DMS53 treated with DMSO at 0.1 percent for 48 hours (cell line): Measurements from ENCODE around the gene ZNHIT3.
"Not testable (repeated sequence)": the region's sequence is repeated elsewhere in the genome, so short reads cannot be mapped to it uniquely, and the experiment has no call there.

Experiments used
- DNase-seq: peaks from one replicate; lab custom pipeline; 2025; ENCODE audit not compliant: unreplicated experiment; lab: John Stamatoyannopoulos, UW

ZNHIT3 gene

DNA sequence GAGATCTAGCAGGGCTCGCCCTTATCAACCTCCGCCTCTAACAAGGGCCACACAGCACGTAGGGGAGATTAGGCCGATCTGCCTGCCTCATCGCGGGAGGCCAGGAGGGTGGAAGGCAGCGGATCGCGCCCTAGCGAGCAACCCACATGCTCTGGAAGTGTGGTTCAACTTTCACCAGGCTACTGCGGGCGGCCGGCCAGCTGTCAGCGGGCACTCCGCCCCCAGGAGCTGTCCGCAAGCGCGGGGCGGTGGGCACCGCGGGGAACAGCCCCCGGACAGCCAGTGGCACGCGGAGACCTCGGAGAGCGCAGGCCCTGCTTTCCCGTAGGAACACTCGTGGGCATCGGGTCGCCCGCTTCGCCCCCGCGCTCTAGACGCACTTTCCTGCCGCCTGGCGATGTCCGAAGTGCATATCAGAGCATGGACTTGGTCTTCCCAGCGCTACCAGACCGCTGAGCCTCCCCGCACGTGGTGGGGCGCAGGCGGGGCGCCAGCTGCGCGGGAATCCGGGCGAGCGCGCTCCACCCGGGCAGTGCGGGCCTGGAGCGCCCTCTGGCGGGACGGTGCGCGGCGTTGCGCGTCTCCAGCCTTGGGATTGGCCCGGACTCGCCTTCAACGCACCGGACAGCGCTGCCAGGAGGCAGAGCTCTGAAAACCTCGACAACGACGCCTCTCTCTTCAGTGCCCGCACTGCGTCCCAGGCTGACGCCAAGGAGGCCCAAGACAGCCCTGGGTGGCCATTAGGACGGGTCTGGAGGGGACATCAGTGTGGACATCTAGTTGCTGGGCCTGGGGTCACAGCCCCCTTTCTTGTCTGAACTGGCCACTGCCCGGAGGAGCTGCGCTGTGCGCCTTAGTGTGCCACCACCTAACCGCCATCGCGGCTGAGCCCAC lies 3.6 kb upstream of the ZNHIT3 start:
- DNase-seq: peak; percentile 54

DNA sequence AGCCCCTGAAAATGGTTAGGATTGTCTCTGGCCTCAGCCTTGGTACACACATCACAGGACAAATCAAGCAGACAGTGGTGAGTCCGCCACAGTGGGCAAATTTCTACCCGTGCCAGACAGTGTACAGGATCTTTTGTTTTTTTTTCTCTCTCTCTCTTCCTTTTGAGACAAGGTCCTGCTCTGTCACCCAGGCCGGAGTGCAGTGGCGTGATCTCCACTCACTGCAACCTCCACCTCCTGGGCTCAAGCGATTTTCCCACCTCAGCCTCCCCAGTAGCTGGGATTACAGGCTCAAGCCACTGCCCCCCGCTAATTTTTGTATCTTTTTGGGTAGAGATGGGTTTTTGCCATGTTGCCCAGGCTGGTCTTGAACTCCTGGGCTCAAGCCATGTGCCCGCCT lies 2.5 kb upstream of the ZNHIT3 start:
- not testable (repeated sequence) for DNase-seq

DNA sequence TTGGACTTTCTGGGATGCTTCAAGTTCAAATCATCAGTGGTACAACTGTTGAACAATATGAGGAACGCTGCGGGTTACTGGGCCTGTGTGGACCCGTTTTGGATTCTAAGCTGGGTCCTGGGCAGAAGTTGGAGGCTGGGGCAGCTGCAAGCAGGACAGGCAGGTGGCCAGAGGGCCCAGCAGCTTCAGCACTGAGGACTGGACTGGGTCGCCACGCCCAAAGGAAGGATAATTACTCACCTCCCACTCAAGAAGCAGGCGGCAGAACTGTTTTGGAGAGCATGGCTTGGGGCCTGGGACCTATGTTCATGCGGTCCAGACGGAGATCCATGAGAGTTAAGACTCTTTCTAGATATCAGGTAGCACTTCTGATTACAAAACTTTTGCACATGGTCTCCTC lies 1.5 kb upstream of the ZNHIT3 start:
- no peak for DNase-seq

DNA sequence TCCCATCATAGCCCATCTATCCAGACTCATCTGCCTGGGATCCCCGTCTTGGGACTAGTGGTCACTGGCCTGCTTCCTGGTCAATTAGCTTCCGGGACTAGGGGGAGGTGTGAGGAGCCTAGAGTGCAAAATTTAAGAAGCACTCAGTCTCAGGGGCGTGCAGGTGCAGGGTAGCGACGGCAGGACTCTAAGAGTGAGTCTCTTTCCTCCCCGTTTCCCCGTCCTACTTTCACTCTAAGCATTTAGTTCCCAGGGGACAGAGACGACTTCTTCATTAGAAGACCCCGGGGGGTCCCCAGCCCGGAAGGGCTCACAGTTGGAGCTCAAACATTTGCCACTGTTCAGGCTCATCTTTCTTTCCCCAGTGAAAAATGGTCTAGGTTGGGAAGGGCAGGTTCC lies 677 bp upstream of the ZNHIT3 start:
- DNase-seq: no peak

DNA sequence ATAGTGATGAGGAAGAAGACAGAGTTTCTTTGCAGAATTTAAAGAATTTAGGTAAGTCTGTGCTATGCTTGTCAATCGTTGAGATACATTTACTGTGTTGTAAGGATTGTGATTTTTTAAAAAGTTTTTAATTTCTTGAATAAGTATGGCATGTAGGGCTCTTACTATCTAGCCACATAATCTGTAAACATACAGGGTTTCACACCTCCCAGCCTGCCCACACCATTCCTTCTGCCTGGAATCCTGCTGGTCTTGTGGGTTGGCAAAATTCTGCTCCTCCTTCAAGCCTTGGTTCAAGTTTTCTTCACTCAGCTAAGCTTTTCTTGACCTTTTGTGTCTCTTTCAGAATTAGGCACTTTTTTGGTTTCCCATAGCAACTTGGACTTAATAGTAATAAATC lies 7.5 kb downstream of the ZNHIT3 start:
- no peak for DNase-seq

DNA sequence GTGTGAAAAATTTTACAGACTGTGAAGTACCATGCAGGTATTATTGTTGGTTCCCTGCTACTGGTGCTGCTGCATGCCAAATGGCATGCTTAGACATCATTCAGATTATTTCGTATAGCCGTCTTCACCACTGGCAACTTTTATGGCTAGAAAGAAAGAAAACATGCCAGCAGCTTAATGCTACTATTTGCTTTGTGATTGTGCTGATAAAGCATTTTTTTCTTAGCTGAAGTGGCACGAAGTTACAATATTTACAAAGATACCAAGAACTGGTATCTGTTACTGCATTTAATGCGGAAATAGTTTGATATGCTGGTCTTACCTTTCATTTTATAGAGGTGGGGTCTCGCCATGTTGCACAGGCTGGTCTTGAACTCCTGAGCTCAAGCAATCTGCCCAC lies 8.2 kb downstream of the ZNHIT3 start:
- DNase-seq: no peak

DNA sequence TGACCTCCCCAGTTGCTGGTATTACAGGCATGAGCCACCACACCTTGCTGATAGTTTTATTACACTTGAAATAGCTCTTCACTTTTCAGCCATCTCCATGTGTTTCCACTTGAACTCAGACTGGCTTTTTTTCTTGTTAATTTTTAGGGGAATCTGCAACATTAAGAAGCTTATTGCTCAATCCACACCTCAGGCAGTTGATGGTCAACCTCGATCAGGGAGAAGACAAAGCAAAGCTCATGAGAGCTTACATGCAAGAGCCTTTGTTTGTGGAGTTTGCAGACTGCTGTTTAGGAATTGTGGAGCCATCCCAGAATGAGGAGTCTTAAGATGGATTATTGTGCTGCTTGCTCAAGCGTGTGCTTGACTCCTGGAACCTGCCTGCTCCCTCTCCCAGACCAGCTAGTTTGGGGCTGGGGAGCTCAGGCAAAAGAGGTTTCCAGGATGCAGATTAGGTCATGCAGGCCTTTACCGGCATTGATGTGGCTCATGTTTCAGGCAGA lies 8.6 kb downstream of the ZNHIT3 start:
- DNase-seq: no peak

DNA sequence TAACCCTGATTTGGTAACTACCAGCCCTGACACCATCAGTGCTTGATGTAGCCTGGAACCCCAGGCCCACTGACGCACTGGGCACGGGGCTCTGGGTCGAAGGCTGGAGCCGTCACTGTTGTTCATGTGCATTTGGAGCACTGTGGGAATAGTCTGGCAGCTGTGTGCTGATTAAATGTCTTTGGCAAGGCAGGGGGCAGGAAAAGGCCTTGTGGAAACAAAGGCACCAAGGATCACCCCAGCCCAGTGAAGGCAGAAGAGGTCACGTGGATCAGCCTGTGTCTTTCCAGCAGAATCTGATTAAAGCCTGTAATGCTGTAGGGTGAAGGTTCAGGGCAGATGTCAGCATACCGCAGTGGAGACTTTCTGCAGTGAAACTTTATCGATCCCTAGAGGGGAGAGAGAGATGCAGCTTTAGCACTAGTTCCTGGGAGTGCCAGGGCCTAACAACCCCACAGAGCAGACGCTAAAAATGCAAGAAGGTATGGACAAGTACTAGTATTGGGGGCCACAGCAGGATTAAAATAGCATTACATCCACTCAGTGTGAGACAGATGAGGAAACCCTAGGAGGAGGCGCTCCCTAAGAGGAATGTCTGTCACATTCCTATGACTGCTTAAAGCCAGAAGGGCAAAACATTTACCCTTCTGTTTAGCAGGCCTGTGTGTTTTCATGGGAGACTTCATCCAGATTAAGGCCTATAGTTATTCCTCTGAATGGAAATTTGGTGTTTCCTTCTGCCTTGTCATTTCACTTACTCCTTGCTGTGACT lies 9.7 kb downstream of the ZNHIT3 start:
- no peak for DNase-seq

DNA sequence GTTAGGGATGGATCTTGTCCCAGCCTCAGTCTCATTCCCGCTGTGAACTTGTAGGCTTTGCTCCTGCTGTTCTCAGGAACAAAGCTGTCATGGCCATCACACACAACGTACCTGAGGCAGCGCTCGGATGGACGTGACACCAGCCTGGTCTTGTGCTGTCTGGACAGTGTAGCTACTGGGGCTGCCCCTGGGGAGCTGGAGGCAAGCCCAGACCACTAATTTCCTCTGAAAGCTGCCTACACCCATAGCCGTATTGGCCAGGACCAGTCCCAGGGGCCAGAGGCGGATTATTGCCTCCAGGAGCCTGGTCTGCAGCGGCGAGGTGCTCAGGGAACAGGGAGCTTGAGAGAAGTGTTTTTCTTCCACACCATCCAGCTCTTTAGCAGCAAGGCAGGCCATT lies 11.7 kb downstream of the ZNHIT3 start:
- no peak for DNase-seq

DNA sequence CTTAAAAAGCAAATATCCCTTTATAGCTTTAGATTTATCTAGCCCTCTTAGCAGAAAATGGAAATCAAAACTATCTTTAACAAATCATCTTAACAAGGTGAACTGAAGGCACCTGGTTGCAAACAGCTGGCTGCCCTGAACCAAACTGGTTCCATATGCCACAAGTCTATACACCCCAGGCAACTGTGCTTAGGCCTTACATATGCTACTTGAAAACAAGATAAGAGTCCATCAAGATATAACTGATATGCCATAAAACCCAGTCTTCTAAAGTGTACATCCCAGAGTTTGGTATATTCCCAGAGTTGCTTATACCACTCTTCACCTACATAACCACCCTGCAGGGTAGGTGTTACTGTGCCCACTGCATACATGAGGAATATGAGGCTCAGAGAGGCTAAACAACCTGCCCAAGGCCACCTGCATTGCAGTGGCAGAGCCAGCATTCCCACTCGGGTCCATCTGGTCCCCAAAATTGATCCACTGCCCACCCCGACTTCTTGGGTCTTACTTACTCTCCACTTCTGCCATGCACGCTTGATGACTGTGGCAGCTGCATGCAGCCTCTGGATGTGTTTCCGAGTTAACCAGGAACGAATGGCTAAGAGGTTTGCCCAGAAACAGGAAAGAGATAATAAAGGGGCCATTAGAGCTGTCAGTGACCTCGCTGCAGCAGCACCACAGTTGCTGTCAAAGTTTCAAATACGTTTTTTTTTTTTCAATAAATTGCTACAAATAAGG lies 12.2 kb downstream of the ZNHIT3 start:
- no peak for DNase-seq

DNA sequence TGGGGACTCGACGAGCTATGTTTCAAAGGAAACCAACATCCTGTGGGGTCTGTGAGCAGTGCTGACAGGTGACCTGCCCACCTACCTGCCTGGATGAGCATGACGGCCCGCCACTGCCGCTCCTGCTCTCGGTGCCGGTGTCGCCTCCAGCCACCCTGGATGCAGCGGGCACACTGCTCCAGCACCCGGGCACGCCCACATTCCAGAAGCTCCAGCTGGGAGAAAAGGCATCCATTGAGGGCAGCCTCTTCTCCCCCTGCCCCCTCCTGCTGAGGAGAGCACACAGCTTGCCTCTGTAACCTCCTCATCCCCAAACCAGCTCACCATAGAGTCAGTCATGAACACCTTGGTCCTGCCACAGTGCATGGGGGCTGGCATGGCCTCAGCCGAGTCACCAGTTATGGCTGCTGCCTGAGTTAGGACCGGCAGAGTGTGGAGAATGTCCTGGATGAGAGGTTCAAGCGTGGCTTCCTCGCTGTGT lies 14.3 kb downstream of the ZNHIT3 start:
- DNase-seq: no peak

DNA sequence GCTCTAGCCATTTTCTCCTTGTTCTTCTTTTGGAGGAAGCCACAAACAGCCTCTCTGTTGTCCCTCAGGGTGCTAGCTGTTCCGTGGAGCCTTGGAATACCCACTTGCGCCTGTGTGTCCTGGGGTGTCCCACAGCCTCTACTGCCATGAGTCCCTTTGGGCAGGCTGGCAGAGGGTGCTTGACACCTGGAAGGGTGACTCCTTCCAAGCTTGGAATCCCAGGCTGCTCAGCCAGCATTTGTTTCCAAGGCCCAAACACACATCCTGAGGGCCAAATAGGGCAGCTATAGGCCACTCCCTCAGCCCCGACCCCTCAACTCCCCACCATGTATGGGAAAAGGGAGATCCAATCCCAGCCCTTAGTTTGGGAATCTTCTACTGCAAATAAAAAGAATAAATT lies 14.9 kb downstream of the ZNHIT3 start:
- DNase-seq: no peak

DNA sequence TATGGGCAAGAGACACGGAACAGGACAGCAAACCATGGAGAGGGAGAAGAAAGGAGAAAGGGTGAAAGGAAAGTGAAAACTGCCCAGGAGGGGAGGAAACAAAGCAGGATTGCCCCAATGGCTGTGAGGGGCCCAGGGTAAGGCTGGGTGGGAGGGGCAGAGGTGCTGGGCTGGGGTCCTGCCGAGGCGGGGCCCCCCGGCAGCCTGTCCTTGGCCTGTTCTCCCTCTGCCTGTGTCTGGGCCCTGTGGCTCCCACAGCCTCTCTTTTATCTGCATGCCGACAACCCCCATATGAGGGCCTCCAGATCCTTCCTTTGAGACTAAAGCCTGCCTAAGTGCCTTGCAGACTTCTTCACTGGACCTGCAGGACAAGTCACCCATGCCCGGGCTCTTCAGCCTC lies 15.5 kb downstream of the ZNHIT3 start:
- DNase-seq: no peak

DNA sequence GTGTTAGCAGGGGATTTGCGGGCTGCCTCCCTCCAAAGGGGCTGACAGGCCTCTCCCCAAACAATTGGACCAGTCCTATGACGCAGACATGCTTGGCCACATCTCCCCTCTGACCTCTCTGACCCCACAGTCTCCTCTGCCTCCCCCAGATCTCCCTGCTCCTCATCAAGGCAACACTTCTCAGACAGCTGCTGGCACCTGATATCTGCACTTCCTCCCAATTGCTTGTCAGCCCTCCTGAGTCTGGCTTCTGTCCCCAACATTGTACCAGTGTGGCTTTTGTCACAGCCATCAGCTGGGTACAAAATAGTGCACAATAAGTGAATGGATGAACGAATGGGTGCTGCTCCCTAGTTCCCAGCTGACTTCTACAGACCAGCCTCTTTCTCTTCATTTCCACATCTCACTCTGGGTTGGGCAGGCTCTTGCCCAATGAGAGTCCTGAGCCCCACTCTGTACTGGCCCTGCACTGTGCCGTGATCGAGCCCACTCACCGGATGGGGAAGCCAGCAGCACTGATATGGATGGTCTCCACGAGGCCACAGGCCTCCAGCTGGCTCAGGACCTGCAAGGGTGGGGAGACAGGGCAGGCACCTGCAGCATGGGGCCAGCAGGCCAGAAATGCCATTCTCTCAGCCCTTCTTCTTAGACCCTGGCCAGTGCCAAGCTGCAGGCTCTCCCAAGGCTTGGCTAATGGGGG lies 17.1 kb downstream of the ZNHIT3 start:
- DNase-seq: no peak

DNA sequence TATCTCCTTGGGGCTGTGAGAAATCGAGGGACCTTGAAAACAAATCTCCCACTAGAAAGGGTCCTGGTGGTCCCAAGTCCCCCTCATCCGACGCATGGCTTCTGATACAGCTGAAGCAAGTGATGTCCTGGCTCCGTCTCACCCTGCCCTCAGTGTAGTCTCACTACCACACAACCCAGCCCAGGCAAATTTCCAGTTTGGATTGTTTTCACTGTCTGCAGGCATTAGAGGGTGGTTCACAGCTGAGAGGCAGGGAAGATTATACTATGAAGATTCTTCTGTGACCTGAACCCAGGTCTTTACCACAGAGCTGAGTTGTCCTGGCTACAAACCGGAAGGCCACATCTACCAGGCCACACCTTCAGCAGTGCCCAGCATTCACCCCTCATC lies 17.7 kb downstream of the ZNHIT3 start:
- DNase-seq: no peak

DNA sequence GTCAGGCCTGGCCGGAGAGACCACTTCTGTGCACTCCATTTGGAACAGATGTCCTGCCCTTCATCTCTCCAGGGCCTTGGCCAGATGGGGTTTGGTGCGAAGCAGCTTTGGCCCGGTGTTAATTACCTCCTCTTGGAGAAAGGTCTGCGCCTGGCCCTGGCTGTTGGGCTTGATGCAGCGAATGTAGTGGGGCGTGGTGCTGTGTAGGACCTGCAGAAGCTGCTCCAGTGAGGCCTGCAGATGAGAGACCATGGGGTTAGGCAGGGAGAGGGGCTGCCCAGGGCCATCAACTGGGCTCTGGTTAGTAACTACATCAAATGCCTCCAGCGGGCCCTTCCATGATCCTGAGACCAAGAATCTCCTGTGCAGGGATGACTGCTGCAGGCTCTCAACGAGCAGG lies 18.7 kb downstream of the ZNHIT3 start:
- DNase-seq: no peak

DNA sequence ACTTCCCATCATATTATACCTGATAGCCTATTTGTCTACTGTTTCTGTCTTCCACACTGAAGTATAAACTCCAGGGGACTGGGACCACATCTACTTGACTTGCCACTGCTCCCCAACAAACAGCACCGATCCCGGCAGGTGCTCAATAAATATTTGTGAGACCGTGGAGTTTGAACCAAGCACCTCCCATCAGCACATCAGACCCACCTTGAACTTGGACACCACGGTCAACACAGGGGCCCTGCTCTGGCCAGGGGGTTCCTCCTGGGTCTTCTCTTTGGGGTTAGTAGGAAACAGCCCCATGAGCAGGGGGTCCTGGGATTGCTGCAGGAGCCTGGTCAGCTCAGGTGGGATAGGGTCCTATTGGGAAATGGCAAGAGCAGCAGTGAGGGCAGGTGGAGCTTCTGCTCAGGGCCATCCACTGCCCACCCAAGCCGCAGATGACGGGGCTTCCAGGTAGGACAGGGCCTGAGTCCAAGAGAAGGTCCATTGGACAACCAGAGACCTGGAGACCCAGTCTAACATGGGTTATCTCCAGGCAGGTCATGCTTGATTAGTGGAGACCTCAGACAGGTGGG lies 19.9 kb downstream of the ZNHIT3 start:
- DNase-seq: no peak

DNA sequence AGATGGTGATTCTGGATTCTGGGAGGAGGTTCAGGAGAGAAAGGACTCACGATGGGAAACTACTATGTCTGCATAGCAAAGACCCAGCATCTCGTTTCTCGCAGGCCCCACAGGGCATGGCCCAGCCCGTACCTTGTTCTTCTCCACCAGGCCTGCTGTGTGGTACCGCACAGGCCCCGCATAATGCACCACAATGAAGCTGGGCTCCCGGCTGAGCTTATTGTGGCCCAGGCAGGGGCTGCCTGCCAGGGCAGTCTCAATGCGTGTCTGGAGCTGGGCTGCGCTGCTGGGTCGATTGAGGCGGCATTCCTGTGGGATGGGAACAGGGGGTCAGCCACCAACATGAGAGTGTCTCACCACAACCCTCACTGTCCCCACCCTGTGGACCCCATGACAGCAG lies 20.4 kb downstream of the ZNHIT3 start:
- no peak for DNase-seq

DNA sequence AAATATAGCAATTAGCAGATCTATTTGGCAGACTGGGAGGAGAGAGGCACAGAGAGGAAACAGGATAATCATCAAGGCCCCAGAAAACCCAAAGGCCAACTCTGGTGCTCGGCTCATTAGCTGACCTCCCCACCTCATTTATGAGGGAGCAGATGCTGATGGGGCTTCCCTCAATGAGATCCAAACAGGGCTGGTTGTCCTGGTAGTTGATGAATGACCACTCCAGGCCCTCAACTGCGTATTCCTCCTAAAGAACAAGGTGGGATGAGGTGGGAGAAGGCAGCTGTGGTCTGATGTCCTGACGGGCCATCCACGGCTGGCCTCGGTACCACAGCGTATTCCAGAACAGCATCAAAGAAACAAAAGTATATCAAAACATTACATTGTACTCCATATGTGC lies 20.8 kb downstream of the ZNHIT3 start:
- no peak for DNase-seq

DNA sequence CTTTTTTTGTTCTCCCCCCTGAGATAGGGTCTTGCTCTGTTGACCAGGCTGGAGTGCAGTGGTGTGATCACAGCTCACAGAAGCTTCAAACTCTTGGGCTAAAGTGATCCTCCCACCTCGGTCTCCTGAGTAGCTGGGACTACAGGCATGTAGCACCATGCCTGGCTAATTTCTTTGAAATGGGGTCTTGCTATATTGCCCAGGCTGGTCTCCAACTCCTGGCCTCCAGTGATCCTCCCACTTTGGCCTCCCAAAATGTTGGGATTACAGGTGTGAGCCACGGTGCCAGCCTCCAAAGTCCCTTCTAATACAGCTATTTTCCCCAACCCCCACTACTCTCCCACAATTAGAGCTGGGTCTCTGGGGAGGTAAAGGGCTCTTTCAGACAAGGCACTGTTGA lies 22.0 kb downstream of the ZNHIT3 start:
- DNase-seq: not testable (repeated sequence)
